HG02763 (cell line): ENCODE measurements around the gene ATXN1.
"Not testable (repeated sequence)": the region's sequence is repeated elsewhere in the genome, so short reads cannot be mapped to it uniquely, and the experiment has no call there.

Experiments used
- ATAC-seq: cut with Tn5 transposase; IDR thresholded peaks from one replicate; pipeline ENCODE4 v1.9.1; 2021; ENCODE audit warnings: mild to moderate bottlenecking, moderate library complexity; ENCODE audit not compliant: unreplicated experiment

Gene ATXN1

DNA sequence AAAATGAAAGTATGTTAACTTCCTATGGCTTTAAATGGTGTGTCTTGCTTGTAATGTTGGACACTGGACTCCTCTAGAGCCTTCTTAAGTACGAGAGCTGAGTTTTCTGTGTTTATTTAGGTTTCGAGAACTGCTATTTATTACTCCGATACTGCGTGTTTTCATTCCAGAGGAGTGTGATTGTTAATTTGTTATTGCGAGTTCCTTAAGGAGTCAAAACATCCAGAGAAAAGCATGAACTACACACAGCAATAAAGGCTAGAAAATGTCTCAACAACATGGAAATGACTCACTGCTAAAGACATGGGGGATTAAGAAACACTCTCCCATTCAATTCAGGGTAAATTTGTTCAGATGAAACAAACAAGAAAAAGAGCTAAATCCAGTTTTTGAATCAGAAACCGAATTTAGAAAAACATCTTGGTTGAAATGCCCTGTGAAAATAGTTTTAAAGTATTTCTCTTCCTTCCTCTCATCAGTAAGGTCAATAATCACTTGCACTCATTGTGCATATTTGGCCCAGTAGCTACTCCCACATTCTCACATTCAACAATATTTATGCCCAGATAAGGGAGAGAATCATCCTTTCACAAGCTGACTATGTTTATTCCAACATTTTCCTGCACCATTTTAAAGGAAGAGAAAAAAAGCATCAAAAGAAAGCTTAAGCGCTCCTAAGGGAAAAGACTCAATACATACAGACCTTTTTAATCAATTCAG is 36.0 kb downstream of the ATXN1 start:
- ATAC-seq, result no peak

DNA sequence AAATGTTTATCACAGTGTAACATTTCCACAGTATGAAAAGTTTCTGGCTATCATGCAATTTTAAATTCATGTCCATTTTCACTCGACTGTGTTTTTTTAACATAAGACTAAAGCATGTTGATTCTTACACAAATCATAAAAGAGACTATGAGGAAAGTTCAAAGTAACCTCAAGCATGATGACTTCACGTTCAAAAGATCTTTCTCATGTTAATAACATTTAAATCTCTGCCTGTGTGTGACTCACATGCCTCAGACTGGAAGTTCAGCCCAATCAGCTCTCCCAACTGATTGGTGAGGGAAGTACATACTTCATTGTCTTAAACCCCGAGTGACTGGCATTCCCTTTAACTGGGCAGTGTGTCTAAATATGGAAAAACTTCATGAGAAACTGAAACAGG is 37.4 kb downstream of the ATXN1 start:
- ATAC-seq, result no peak

- no peak for ATAC-seq
Measured at GRCh38 chr6:16723402-16723801, 37.9 kb downstream of the ATXN1 start.

DNA sequence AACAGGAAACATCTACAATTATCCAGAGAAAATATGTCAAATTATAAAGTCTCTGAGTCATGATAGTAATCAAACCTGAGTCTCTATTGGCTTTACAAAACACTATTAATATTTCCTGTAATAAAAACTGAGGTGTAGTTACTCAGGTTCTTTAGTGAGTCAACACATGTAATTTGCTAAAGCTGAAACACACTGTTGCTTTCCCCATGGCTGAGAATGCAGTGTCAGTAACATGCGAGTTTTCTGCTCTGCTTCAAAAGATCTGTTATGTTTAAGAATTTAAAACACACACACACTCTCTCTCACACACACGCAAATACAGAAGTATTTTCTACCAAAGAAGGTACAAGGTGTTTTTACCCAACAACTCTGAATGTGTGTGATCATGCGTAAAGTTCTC is 38.6 kb downstream of the ATXN1 start:
- no peak for ATAC-seq

DNA sequence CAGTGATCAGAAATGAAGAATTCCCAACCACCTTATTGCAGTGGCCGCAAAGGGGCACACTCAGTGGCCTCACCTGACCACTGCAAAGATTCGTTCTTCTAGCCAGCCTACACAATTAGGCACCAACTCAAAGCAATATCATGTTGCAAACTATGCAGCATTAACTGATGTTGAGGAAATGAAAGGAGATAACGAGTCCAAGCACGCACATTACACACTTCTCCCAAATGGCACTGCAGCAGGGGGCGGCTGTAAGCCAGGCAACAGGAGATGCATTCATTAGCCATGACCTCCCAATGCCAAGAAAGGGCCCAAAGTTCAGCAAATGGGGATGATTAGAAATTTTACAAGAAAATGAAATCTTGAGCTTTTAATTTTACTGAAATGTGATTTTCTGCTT is 39.3 kb downstream of the ATXN1 start:
- ATAC-seq, result no peak

DNA sequence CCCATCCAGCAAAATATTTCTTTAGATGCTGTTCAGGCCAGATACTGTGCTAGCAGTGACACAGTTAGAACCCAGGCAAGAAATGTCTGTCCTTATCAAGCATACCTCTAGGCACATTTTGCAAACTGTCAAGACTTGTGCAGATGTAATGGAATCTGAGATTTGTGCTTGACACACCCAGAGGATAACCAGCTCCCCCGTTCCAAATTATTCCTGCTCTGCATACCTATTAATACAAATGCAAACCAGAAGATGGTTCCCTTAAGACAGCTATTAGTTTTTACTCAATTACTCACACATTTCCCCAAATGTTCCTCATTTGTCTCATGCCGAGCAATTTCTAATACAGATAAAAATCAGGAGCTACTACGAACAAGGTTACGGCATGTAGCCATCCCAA is 40.4 kb downstream of the ATXN1 start:
- ATAC-seq, result no peak

- no peak for ATAC-seq
Measured at GRCh38 chr6:16719488-16719887, 41.8 kb downstream of the ATXN1 start.

GRCh38 chr6:16718356-16718755 is 42.9 kb downstream of the ATXN1 start:
- ATAC-seq, result no peak

DNA sequence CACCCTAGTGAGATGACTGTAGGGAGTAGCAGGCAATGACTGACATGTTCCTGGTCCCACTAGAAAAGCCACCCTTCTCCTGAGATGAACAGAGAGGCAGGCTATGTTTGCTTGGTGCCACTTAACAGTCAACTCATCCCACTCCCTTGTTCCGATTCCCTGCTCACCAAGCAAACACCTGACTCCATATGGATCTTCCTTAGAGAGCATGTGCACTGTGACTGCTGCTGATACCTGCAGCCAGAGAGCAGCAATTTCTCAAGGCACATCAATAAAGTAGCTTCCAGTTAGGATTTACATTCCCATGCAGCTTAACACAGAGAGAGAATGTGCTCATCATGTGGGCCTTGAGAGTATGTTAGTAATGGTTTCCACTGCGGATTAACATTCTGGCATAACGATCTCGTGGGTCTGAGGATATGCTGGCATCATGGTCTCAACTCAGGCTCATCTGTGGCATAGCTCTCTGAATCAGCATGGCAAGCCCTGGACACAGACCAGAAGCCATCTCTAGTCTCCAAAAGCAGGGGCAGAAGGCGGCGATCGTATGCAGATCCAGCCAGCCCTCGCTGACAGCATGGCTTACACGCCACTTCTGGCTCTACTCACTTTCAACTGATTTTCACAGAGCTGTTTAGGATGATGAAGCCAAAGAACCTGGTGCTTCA is 43.9 kb downstream of the ATXN1 start:
- ATAC-seq, result no peak

GRCh38 chr6:16716321-16716858 is 44.9 kb downstream of the ATXN1 start:
- no peak for ATAC-seq

DNA sequence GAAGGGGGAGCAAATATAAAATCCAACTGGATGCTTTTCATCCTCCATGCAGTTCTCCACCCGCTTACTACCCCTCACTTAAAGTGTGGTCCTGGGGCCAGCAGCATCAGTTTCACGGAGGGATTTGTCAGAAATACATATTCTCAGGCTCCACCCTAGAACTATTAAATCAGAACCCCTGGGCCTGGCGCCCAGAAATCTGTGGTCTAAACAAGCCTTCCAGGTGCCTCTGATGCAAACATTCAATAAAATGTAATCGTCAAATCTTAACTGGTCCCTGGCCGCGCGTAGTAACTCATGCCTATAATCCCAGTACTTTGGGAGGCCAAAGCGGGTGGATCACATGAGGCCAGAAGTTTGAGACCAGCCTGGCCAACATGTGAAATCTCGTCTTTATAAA is 47.7 kb downstream of the ATXN1 start:
- ATAC-seq, result no peak

DNA sequence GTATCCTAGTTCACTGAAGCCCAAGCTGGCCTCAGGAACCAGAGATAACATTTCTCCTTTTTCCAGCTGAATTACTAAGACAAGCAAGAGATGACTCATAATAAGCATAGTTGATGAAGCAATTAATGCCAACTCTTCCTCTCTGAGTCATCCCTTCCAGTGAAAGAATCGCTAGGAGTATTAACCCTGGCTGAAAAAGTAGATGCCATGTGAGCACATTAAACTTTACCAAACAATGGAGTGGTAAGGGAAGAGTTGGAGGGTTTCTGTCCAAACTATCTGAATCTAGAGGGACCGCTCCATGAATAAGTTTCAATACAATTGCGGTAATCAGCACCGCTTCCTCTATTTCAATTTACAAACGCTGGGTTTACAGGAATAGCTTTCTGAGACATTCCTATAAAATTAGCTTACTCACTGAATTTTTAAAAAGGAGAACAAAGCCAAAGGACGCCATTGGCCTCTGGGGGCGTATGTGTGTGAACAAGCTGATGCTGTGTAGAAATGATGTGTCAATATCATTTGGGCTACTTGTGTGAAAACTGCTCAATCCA is 48.3 kb downstream of the ATXN1 start:
- ATAC-seq, result no peak

- peak; percentile 60 for ATAC-seq
Measured at GRCh38 chr6:16712255-16712930, 48.9 kb downstream of the ATXN1 start.

DNA sequence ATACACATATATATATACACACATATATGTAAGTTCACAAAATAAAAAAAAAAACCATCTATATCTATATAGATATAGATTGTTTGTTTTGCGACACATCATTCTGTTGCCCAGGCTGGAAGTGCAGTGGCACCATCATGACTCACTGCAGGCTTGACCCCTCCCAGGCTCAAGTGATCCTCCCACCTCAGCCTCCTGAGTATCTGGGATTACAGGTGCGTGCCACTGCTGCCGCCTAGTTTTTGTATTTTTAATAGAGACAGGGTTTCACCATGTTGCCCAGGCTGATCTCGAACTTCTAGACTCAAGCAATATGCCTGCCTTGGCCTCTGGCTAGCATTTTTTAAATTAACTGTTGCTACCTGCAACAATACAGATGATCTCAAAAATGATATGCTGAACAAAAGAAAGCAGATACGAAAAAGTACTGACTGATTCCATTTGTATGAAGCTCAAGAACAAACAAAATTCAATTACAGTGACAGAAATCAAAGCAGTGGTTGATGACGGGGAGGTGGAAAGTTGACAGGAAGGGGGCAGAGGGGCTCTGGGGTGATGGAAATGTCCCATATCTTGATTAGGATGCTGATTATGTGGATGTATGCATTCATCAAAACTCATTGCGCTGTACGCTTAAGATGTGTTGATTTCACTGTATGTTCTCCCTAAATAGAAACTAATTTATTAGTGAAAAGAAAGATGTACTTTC is 49.6 kb downstream of the ATXN1 start:
- ATAC-seq, result peak; percentile 2

DNA sequence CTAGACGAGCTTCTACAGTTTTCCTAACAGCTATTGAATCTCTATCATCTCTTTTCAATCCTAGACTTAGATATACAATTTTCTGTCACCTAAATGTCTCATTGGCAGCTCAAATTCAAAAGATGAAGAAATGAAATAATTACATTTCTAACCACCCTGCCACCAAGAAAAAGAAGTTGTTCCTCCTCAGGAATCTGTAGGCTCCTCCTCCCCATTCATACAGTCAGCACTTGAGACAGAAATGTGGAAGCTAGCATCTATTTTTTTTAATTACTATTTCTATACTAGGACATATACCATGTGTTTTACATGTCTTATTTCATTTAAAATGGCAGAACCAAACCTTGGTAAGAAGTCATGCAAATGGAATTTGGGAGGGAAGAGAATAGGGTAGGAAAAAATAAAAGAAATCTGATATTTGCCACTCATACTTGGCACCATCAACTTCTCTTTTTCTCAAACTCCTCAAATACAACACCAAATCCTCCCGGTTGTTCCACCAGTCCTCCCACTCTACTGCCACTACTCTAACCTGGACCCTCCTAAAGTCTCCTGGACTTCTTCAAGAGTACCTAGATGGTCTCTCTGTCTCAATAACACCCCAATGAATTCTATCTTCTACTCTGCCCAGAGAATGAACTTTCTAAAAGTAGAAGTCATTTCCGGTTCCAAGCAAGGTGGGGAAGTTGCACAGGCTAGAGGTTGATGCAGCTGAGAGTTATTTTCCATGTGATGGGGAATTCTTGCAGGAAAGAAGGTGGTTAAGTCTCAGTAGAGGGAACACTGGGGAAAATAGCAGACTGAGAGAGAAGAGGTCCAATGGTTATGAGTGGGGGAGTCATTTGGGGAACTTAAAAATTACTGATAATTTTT is 54.1 kb downstream of the ATXN1 start:
- no peak for ATAC-seq

DNA sequence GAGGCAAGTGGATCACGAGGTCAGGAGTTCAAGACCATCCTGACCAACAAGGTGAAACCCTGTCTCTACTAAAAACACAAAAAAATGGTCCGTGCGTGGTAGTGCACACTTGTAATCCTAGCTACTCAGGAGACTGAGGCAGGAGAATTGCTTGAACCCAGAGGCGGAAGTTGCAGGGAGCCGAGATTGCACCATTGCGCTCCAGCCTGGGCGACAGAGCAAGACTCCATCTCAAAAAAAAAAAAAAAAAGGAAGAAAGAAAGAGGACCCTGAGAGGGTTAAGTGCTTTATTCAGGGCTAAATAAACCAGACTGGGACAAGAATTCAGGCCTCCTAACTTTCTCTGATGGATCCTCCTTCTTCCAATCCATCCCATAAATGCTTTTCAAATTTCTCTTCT is 54.8 kb downstream of the ATXN1 start:
- not testable (repeated sequence) for ATAC-seq

- ATAC-seq, result no peak
Measured at GRCh38 chr6:16706029-16706428, 55.2 kb downstream of the ATXN1 start.

DNA sequence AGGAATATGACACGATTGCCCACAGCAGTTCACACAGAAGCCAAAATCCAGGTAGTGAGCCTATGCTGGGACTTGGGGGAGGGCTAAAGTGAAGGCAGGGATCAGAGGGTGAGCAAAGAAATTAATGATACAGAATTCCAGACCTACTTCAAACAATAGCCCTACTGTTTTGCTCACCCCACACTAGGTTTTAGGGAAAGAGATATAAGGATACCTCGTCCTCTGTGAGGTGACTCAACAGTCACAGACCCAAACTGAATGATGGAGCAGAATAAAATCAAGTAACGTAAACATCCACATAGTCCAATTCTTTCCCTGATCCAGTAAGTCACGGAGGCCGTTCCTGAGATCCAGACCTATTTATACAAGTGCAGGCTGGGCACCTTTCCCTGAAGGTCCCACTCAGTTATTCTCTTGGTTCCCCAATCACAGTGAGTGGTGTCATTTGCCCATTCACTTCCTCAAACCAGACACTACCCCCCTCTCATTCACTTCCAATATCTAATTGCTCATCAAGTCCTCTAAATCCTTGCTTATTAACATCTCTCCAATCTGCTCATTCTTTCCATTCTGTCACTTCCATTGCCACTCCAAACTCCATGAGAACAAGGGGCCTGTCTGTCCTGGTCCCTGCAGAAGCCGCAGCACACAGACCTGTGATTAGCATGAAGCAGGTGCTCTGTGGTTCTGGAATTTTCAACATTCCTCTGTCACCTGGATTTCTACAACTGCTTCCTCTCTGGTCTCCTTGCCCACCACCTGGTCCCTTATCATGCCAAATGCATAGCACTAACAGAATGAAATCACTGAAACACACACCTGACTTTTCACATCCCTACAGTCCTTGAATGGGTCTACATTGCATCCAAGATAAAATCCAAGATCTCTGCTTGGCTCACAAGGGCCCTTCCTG is 55.9 kb downstream of the ATXN1 start:
- ATAC-seq, result no peak
